Bronchial epithelial cell (primary cell): Measurements from ENCODE around the gene NTN5. TPM values are rescaled to one million over a fixed set of nuclear protein-coding genes. Genes with fewer than 3 reads are reported as not detected.

Experiments used
- DNase-seq: peaks from one replicate; pipeline ENCODE4 v3.0.0-alpha.2; 2010; ENCODE audit warnings: low read depth
- FAIRE-seq: peaks from 2 replicates; lab custom pipeline; 2011; peaks lifted over from hg19 to GRCh38; lab: Jason Lieb, UNC
- H3K27me3 ChIP-seq: 2 replicates; pipeline ENCODE4 v1.5.1; 2011; ENCODE audit warnings: low read length; ENCODE audit not compliant: control insufficient read depth, insufficient read depth
- H3K36me3 ChIP-seq: 2 replicates; pipeline ENCODE4 v1.5.1; 2011; ENCODE audit warnings: low read length; ENCODE audit not compliant: control insufficient read depth, insufficient read depth
- H3K4me3 ChIP-seq: 2 replicates; pipeline ENCODE4 v1.5.1; 2011; ENCODE audit warnings: mild to moderate bottlenecking, low read depth, low read length, control low read depth
- CTCF ChIP-seq: IDR thresholded peaks from 2 replicates; pipeline ENCODE4 v1.5.1; 2011; ENCODE audit warnings: mild to moderate bottlenecking, moderate library complexity, low read length, control low read depth, inconsistent platforms; ENCODE audit not compliant: insufficient read depth, severe bottlenecking
- total RNA-seq: library from RNA; depleted of rRNA; stranded (reverse); fragments of >200 nt; gene quantifications from 2 replicates; pipeline ENCODE4 v1.2.1, GENCODE V29; 2014

The NTN5 gene
- total RNA-seq, 1 donor from 2014 or later = not detected

GRCh38 chr19:48629297-48629598 is 43.6 kb downstream of the NTN5 start:
- no peak for FAIRE-seq
- peaks cover 7% of the 10 kb centered on the region for H3K36me3 ChIP-seq

GRCh38 chr19:48628486-48629296 is 44.1 kb downstream of the NTN5 start:
- no peak for TF ChIP-seq CTCF
- H3K4me3 ChIP-seq = no peak overlapping the region
- no peaks in the 10 kb centered on the region for H3K27me3 ChIP-seq
- peaks cover 7% of the 10 kb centered on the region for H3K36me3 ChIP-seq
- FAIRE-seq = no peak
- DNase-seq = no peak

More at GRCh38 chr19:48629297-48629598, 43.6 kb downstream of the NTN5 start:
- no peak overlapping the region for H3K4me3 ChIP-seq
- H3K27me3 ChIP-seq = no peaks in the 10 kb centered on the region
- no peak for DNase-seq
- no peak for TF ChIP-seq CTCF

- no peak for TF ChIP-seq CTCF
- H3K36me3 ChIP-seq = peaks cover 7% of the 10 kb centered on the region
- H3K27me3 ChIP-seq = no peaks in the 10 kb centered on the region
- FAIRE-seq = no peak
- DNase-seq = no peak
- no peak overlapping the region for H3K4me3 ChIP-seq
These were observed 44.9 kb downstream of the NTN5 start for GRCh38 chr19:48627865-48628314.

- FAIRE-seq = no peak
- TF ChIP-seq CTCF = no peak
- no peaks in the 10 kb centered on the region for H3K27me3 ChIP-seq
- peaks cover 7% of the 10 kb centered on the region for H3K36me3 ChIP-seq
- no peak overlapping the region for H3K4me3 ChIP-seq
- DNase-seq = peak; percentile 38
These were observed 45.5 kb downstream of the NTN5 start for GRCh38 chr19:48627201-48627864.

GRCh38 chr19:48625891-48626327 is 46.9 kb downstream of the NTN5 start:
- no peaks in the 10 kb centered on the region for H3K27me3 ChIP-seq
- H3K36me3 ChIP-seq = peaks cover 3% of the 10 kb centered on the region
- no peak overlapping the region for H3K4me3 ChIP-seq
- DNase-seq = no peak
- TF ChIP-seq CTCF = no peak
- no peak for FAIRE-seq
